GM21786 (cell line): ENCODE measurements around the gene NINL.
"Not testable (repeated sequence)": the region's sequence is repeated elsewhere in the genome, so short reads cannot be mapped to it uniquely, and the experiment has no call there.

Experiments used
- ATAC-seq: cut with Tn5 transposase; IDR thresholded peaks from one replicate; pipeline ENCODE4 v1.9.1; 2021; ENCODE audit not compliant: unreplicated experiment

The NINL gene

DNA sequence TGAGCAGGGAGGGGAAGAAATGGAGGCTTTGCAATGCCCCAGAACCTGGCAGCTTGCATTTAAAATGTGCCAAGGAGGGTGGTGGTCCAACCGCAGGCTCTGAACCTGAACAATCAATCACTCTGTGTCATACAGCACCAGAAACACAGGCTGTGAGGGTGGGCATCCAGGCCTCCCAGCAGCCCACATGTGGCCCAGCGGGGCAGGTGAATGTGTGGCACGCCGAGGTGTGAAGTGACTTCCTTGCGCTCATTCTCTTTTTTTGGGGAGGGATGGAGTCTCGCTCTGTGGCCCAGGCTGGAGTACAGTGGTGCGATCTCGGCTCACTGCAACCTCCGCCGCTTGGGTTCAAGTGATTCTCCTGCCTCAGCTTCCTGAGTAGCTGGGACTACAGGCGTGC is 97.4 kb downstream of the NINL start:
- ATAC-seq, result no peak

DNA sequence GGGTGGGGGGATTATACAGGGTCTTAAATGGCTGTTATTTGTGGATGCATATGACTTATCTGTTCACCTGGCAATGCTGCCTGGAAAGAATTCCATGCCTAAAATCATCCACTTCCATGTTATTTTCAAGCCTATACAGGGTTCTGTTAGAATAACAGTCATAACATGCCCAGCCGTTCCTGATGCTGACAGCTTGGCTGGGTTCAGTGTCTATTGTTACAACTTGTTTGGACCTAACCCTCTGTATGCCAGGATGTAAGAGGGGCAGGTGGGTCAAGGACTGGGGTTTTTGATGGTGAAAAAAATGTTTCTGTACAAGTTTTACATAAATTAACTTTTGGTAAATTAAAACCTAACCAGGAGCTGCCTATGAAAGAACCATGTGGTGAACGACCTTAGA is 98.0 kb downstream of the NINL start:
- ATAC-seq, result no peak

DNA sequence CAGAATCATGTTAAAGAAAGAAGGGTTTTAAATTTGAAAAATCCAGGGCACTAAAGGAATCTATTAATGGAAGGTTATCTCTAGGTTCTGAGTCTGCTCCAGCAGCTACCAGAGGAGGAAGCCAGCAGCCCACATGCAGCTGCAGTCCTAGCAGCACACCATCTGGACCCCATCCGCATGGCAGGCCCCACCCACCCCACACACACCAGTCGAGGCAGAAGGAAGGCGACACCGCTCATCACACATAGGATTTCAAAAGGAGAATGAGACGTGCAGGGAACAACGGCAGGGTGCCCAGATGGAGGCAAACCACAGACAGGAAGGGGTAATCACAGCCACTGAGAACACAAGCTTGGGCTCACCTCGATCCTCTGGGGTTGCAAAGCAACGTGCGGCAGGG is 99.0 kb downstream of the NINL start:
- ATAC-seq, result no peak

DNA sequence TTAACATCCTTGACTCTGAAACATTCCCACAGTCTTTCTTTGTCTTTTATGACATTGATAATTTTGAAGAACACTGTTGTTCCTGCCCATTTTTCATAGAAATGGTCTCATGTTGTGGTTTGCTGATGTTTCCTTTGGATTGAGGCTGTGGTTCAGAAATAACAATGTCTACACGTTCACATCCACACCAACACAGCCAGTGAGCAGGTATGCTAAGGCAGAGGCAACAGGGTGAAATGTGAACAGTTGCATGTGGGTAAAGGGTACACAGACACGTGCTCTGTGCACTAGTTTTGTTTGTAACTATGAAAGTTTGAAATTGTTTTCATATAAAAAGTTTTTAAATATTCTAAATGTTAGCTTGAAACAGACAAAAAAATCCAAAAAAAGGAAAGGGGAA is 99.5 kb downstream of the NINL start:
- no peak for ATAC-seq

DNA sequence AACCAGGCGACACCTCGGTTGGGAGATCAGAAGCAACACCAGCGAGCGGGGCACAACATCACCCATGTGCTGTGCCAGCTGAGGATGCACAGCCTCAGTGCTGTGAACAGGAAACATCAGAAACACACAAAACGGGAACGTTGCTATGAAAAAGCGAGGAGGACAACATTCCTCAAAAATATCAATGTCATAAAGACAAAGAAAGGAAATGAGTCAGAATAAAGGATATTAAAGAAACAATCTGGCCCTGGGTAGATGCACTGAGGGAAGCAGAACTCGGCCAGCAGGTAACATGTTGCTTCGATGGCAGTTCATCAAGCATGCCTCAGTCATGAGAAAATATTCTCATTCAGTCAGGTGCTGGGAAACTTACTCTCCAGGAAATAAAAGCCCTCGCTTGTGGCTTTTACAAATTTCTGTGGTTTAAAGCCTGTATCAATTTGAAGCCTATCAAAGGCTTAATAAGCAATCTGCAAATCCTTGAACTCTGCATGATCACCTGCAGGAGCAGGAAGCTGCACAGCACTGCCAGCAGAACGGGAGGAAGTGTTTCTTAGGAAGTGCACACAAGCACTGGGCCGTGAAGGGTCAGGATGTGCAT is 100.3 kb downstream of the NINL start:
- no peak for ATAC-seq

DNA sequence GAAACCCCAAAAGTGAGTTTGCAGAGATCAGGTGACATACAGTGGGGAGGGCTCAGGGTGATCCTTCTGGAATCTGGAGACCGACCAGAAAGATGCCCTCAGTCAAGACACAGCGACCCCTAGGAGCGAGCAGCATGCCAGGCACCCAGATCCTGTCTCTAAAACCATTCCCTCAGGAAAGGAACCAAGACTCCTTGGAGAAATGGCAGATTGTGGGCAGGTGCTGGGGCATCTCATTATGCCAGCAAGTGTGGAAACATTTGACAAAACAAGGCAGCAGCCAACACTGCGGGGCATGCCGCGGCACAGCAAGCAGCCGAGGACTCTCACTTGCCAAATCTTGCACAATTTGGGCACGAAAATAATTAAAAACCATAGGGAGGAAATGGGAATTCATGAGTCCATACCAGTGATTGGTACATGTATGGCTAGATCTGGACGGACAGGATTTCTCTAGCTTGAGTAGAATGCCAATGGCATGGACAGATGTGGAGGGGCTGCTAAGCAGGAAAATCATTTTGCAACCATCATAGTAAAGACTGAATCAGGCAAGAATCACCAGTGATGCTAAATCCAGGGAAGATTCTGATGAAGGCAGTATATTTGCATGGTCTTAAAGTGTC is 101.0 kb downstream of the NINL start:
- ATAC-seq, result no peak

DNA sequence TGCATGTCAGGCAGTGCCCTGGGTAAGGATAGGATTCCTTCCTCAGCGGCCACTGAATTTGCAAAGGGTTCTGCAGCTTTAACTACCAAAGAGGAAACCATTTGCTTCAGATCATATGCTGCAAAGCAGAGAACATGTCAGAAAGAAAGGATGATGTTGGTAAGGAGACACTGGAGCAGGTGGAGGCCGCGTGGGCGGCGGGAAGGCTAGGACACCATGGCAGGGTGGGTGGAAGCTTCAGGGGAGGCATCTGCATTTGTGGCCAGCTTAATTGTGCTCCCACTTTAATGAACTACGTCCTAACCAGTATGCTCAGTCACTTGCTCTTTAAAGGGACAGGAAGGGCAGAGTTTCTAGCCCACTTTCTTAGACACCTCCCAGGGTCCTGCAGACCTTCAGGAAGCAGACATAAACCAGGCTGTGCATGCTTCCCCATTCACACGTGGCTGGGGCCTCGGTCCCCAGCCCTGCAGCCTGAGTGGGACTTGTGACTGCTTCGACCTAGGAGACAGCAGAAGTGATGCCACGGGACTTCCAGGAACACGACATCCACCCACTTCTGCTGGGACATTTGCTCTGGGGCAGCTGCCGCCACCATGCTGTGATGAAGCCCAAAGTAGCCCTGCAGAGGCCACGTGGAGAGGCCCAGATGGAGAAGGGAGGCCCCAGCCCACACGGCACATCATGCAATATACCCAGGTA is 101.7 kb downstream of the NINL start:
- no peak for ATAC-seq

DNA sequence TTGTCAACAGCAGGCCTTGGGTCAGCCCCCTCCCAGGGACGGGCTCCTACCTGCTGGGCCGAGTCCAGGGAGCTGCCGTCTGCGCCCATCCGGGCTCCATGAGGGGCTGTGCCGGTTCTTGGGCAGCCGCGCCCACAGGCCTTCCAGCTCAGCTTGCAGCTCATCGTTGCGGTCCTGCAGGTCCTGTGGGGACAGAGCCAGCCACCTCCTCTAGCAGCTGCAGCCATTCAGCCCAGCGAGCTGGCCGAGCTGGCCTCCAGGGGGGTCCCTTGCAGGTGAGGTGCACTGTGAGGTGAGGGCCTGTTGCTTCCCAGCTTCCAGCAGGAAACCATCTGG is 103.4 kb downstream of the NINL start:
- ATAC-seq, result no peak

DNA sequence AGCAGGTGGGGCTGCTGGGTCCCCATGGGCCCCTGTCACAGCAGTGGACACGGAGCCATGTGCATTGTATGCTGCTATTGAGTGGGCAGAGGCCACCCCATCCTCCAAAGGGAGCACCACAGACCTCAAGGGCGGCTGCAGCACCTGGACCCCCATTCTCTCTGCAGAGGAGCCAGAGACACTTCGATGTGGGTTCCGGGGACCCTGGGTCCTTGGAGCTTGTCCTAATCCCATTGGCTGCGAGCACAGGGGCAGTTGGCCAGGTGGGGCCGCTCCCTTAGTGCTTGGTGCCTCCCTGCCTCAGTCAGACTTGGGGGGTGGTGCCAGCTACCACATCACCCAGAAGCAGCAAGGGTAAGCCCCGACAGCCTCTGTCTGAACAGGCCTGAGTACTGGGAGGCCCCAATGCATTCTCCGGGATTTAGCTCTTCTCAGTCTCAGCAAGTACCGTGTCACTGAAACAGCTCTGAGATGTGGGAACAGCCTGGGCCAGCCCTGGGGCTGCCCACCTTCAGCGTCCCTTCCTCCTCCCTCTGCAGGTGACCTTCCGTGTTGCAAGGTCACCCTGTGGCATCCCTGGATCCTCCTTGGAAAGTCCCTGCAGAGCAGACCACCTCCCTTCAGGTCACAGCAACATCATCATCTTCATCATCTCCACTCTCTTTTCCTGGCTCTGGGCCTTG is 104.0 kb downstream of the NINL start:
- ATAC-seq, result no peak

DNA sequence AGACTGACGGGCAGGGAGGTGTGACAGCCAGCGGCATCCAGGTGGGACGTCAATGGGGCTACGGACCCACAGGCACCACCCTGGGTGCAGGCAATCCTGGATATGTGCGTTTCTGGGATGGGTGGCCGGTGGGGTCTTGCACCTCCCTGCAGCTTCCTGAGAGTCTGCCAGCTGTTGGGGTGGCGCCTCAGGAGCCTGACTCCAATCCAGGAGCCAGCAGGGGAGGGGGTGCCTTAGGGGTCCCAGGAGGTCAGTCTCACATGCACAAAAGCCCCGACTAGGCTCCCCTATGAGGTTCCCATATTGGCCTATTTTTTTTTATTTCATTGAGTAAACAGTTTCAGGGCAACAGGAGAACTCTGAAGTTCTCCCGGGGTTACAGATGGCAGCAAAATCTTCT is 104.5 kb downstream of the NINL start:
- ATAC-seq, result no peak

DNA sequence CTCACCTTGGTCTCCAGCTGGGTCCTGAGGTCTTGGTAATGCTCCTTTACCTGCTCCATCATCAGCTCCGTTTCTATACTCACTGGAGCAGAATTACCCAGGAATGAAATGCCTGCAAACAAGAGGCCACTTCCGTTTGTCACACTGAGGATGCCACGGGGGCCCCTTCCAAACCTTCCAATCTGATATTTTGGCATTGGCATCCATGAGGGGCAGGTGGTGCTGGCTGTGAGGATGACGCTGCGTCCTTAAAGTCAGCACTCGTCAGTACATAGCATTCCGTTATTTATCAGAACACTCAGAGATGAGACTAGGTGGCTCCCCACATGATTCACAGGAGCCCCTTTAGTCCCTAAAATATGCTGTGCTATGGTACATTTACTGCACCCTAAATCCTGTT is 105.2 kb downstream of the NINL start:
- no peak for ATAC-seq

DNA sequence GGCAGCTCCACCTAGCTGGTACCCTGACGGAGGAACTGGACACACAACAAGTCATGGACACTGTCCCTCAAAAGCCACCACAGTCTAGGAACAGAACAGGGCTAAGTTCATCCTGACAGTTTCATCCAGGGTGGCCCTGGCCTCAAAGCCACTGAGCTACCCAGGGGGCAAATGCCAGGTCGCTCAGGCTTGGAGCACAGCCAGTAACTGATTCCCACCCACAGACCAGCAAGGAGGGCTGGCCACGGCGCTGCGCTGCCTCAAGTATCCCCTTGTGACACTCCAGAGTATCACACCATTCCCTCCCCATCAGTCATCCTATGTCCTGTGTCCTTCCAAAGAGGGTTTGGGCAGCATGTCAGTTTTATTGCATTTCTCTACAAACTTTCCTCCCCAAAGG is 105.7 kb downstream of the NINL start:
- ATAC-seq, result no peak

DNA sequence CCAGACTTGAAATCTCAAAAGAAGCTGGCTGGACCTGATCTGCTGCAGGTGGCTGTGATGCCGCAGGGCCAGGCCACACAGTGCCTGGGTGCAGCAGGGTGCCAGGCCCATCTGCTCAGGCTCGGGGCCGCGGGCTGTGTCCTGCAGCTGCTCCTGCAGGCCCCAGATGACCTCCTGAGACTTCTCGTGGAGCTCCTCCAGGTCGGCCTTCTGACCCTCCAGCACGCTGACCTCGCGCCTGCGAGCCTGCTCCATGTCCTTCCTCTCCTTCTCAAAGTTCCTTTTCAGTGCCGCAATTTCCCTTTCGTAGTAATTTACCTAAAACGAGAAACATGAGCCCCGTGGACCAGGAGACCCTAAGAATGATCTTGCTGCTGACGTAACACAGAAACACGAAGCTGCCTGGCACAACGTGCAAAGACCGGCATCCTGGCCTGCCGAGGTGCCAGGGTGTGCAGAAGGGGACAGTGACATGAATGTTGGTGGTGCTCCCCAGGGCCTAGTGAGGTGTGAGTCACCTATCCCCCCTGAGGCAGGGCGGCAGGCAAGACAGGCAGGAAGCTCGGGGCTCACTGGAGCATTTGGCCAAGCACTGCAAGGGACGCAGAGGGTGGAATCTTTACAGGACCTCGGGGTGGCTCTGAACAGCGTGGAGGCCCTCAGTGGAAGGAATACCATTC is 106.3 kb downstream of the NINL start:
- no peak for ATAC-seq

DNA sequence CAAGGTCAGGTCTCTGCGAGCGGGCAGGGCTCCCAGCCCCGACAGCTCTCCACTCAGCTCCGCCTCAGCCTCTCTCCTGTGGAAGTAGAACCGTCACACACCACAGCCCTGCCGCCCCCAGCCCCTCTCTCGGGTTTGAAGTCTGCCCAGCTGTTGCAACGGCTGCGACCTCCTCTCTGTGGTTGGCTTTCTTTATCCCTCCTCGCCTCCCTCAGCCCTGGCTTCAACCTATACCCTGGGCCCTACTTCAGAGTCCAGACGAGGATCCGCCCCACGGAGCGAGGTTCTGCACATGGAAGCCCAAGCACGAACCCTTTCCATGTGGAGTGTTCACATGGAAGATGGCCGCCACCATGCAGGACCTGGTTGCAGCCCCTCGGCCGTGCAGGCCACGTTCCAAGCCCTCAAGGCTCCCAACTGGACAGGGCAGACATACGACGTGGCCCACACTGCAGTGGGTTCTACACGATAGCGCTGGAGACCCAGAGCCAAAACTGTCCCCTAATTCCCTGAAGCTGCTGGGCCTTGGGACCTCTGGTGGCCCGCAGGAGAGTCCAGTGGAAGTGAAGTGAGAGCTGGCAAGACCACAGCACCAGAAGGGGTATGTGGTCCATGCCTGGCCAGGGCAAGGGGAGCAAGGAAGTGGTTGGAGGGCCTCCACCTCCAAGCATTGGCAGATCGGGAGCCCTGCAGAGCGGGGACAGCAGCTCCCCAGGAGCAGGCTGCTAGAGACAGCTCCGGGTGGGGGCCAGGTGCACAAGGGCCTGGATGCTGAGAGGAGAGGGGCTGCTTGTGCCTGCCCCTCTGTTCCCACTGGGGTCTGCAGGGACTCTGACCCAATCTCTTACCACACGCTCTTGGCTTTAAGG is 108.1 kb downstream of the NINL start:
- no peak for ATAC-seq

DNA sequence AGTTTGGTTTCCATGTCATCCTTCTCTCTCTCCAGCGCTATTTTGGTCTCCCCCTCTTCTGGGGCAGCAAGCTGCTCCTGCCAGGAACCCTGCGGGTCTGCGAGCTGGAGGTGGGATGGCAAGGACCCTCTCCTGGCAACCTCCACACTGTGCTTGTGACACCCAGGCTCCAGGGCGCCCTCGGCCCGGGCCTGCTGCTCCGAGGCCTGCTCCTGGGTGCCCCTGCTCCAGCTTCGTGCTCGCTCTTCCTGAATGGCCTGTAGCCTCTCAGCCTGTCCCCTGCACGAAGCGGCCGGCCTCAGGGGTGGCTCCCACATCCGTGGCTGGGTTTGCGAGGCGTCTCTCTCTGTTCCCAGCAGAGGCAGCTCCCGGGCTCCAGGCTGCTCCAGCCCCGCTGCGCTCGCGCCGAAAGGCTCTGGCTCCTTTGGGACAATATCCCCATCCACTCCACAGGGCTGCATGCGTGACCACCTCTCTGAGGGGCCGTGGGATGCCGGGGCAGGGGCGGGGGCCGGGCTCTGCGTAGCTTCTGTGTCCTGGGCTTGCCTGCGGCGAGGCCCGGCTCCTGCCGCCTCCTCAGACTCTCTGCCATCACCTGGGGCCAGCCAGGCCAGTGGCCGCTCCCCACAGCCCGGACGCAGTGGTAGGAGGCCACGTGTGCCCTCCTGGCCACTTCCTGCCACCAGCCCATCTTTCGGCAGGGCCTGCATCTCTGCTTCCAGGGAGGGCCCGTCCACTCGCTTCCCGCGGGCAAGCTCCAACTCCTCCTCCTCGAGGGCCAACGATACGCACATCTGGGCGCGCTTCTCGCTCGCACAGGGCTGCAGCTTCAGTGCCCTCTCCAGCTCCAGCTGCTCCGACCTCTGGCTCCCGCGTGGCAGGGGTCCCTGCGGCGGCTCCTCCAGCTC is 109.0 kb downstream of the NINL start:
- ATAC-seq, result no peak

DNA sequence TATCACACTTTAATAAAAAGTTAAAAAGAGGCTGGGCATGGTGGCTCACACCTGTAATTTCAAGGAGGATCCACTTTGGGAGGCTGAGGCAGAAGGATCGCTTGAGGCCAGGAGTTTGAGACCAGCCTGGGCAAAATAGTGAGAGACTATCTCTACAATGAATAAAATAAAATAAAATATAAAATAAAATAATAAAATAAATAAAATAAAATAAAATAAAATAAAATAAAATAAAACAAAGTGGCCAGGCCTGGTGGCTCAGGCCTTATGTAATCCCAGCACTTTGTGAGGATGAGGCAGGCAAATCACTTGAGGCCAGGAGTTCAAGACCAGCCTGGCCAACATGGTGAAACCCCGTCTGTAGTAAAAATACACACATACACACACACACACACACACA is 112.0 kb downstream of the NINL start:
- ATAC-seq, result not testable (repeated sequence)

DNA sequence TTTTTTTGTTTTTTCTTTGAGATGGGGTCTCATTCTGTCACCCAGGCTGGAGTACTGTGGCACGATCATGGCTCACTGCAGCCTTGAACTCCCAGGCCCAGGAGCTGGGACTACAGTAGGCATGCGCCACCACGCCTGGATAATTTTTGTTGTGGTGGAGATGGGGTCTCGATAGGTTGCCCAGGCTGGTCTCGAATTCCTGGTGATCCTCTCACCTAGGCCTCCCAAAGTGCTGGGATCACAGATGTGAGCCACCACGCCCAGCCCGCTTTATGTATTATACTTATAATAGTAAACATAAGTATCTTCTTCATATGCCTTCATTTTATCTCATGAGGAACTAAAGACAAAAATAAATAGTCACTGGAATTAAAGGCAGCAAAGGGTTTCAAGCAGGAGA is 114.3 kb downstream of the NINL start:
- ATAC-seq, result no peak

DNA sequence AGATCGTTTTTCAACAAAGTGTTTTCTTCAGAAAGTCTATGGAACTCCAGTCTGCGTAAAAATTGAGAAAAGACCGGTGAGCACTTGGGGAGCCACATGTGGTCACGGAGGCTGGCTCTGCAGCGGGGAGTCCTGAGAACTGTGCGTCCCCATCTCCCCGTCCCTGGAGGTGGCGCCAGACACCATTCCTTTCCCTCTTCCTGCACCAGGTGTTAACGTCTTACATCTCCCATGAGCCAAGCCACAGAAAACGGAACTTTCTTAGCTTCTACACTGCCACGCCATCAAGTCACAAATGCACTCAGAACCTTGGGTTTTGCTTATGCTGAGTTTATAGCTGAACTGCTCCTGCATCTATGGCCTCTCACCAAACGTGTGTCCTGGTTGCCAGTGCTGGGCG is 115.3 kb downstream of the NINL start:
- ATAC-seq, result no peak

DNA sequence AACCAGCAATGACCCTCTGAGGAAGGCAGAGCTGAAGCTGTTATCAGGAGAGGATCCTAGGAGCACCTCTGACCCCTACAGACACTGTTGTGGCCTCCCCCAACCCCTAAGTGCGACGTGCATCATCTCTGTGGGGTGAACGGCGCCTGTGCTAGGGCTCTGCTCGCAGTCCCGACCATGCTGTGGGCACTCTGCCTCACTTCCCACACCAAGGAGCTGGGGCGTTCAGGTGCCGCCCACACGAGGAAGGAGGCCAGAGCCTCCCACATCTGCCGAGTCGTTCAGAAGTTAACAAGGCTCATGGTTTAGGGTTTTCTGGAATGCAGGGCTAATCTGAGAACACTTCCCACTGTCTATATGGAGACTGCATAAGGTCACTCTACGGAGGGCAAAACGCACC is 115.8 kb downstream of the NINL start:
- no peak for ATAC-seq
